Islet of Langerhans (tissue), 1 donor: ENCODE data around the gene TBCB.
"Not testable (repeated sequence)": the region's sequence is repeated elsewhere in the genome, so short reads cannot be mapped to it uniquely, and the experiment has no call there.

Experiments used
- FAIRE-seq: peaks from one replicate; lab custom pipeline; 2011; peaks lifted over from hg19 to GRCh38; lab: Jason Lieb, UNC

The TBCB gene

GRCh38 chr19:36101550-36102327 is 13.5 kb upstream of the TBCB start:
- no peak for FAIRE-seq

DNA sequence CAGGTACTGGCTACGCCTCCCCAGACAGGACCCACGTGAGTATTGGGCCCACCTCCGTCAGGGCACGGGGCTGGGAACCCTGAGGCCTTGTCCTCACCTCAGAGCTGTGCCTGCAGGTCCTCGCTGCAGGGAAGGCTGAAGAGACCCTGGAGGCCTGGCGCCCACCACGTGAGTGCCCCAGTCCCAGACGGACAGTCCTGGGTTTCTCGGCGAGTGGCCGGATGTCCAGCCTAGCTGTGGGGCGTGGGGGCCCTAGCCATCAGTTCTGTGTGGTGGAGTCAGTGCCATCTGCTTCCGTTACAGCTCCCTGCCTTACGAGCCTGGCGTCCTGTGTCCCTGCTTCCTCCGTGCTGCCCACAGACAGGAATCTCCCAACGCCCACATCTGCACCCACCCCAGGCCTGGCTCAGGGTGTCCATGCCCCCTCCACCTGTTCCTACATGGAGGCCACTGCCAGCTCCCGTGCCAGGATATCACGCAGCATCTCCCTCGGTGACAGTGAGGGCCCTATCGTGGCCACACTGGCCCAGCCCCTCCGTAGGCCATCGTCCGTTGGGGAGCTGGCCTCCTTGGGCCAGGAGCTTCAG is 12.1 kb upstream of the TBCB start:
- no peak for FAIRE-seq

DNA sequence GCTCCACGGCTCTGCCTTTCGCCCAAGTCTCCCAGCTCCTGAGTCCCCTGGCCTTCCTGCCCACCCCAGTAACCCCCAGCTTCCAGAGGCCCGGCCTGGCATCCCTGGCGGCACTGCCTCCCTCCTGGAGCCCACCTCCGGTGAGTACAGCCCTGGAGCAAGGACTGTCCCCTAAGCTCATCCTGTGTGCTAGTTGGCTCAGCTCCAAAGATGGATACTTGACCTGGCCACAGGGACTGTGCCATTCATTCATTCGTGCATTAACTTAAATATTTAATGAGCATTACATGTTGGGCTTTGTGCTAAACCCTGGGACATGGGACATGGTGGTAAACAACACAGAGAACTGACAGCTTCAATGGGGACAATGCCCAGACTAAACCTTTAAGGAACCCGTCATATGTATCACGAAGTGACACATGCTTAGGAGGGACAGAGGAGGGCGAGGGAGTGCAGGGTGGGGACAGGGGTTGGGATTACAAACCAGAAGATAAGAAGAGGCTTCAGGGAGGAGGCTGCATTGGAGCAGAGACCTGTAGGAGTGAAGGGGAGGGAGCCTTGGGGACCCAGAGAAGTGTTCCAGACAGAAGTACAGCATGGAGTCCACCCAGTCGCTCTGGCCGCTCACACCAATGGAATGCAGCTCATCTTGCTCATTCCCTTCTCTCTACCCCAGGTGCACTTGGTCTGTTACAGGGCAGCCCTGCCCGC is 11.3 kb upstream of the TBCB start:
- FAIRE-seq = no peak

DNA sequence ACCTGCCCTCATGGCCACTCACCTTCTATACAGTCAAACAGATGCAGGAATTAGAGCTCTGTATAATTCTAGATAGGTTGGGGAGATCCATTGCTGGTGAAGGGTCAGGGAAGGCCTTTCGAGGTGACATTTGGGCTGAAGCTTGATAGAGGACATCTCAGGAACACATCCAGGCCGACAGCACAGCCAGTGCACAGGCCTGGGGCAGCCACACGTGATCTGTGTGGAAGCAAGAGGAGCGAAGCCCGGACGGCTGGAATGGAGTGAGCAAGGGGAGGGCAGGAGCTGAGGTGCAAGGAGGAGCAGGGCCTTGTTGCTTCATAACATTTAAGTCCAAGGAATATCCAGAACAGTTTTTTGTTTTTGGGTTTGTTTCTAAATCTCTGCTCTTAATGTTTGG is 8.8 kb upstream of the TBCB start:
- no peak for FAIRE-seq

DNA sequence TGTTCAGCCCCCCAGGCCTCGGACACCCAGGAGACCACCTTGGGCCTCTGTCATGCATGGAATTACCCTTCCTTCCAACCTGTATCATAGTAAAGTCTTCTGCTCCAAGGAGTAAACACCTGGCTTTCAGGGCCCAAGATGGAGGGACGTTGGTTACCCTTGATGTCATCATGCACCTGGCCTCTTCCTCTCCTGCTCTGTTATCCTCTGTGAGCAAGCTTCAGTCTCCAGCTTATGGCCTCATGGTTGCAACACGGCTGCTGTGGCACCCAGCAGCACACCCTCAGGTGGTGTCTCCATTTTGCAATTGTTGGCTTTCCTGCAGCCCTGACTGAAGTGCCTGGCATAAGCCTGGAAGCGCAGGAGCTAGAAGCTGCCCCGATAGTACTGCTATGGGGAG is 8.3 kb upstream of the TBCB start:
- FAIRE-seq = no peak

DNA sequence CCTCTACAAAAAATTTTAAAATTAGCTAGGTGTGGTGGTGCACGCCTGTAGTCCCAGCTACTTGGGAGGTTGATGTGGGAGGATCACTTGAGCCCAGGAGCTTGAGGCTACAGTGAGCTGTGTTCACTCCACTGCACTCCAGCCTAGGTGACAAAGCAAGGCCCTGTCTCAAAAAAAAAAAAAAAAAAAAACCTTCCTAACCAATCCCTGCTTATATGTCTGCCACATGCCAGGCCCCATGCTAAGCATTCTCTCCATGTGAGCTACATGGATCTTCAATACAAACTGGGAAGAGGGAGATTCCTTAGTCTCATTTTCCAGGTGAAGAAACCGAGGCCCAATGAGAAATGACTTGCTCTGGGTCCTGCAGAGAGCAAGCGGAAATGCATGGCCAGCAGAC is 6.6 kb upstream of the TBCB start:
- no peak for FAIRE-seq

- FAIRE-seq = no peak
Measured at GRCh38 chr19:36110487-36111199, 4.6 kb upstream of the TBCB start, which contains the start of gene OVOL3. Gene OVOL3, plus strand, starts transcription at chr19:36111143. Its CDS starts 60 bp downstream, at chr19:36111203.

DNA sequence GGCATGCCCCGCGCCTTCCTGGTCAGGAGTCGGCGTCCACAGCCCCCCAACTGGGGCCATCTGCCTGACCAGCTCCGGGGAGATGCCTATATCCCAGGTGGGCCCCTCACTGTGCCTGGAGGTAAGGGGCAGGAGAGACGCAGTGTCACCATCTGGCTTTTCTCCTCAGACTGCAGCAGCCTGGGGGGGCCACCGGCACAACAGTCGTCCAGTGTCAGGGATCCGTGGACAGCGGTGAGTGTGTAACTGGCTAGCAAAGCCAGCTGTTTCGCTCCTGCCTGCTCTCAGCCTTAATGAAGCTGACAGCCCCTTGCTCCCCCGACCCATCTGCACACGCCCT is 4.1 kb upstream of the TBCB start:
- FAIRE-seq = no peak

- FAIRE-seq = no peak
Measured at GRCh38 chr19:36112678-36113077, 2.6 kb upstream of the TBCB start.

DNA sequence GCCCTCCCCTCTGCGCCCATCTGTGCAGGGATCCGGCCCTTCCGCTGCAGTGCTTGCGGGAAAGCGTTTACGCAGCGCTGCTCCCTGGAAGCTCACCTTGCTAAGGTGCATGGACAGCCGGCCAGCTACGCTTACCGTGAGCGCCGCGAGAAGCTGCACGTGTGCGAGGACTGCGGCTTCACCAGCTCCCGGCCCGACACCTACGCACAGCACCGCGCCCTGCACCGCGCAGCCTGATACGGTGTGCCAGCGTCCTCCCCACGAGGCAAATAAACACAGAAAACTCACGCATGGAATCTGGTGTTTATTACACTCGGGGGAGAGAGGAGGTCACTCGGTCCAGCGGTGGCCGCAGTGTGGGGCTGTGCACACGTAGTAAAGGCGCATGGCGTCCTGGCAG is 1.8 kb upstream of the TBCB start:
- no peak for FAIRE-seq

GRCh38 chr19:36113894-36114720 is 1.2 kb upstream of the TBCB start:
- no peak for FAIRE-seq

- FAIRE-seq = no peak
Measured at GRCh38 chr19:36114721-36115452, 381 bp upstream of the TBCB start, which contains the start of gene POLR2I. Gene POLR2I, minus strand, starts transcription at chr19:36114875. Its CDS starts 19 bp downstream, at chr19:36114856.

DNA sequence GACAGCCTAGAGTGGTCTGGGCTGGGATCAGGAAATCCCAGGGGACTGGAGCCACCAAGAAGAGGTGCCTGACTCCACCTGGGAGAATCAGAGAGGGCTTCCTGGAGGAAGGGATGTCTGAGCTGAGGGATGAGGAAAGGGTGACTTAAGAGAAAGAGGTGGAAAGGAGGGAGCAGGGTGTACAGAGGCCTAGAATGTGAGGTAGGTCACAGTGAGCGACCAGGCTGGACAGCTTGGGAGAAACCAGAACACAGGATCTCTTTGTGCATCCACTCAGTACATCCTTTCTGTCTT is 1.0 kb downstream of the TBCB start:
- no peak for FAIRE-seq

GRCh38 chr19:36120092-36120983 is 5.1 kb downstream of the TBCB start:
- FAIRE-seq = no peak

DNA sequence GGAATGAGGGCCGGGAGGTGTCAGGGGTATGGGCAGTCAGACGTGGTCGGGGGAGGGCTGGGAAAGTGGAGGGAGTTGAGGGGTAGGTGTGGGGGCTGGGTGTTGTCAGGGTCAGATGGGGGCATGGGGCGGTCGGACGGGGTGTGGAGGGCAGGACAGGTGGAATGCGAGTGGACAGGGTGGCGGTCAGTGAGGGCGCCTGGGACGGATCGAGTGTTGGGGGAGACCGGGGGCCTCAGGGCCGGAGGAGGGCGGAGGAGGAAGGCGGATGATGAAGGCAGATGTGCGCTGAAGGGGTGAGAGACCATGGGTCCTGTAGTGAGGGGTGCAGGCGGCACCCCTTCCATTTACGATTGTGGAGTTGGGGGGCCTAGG is 5.7 kb downstream of the TBCB start:
- FAIRE-seq = no peak

GRCh38 chr19:36121486-36122124 is 6.3 kb downstream of the TBCB start:
- no peak for FAIRE-seq

- no peak for FAIRE-seq
Measured at GRCh38 chr19:36125557-36125956, 10.3 kb downstream of the TBCB start.

DNA sequence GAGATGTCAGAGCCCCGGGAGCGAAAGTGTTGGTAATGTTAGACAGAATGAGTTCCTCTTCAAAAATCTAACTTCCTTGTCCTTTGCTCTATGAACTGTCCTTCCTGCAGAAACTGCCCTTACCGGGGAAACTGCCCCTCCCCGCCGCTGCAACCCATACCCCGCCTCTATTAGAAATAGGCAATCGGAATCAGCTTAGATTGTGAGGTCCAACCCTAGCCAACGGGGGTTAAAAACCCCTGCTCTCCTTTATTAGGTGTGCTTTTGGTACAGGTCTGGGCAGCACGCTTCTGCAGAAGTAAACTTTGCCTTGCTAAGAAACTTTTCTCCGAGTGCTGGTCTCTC is 13.1 kb downstream of the TBCB start:
- no peak for FAIRE-seq

DNA sequence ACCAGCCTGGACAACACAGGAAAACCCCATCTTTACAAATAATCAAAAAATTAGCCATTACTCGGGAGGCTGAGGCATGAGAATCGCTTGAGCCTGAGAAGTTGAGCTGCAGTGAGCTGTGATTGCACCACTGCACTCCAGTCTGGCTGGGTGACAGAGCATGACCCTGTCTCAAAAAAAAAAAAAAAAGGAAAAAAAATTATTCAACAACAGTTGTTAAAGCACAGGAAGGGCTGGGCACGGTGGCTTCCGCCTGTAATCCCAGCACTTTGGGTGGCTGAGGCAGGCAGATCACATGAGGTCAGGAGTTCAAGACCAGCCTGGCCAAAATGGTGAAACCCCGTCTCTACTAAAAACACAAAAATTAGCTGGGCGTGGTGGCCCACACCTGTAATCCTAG is 16.0 kb downstream of the TBCB start:
- not testable (repeated sequence) for FAIRE-seq

- not testable (repeated sequence) for FAIRE-seq
Measured at GRCh38 chr19:36134867-36135266, 19.6 kb downstream of the TBCB start.
